ENCODE results near the gene LAD1. TPM values are rescaled to one million over a fixed set of nuclear protein-coding genes. Genes with fewer than 3 reads are reported as not detected.

The LAD1 gene
- polyA plus RNA-seq, 3 donors, result 25.6 to 31.4 (median 26.9) TPM

DNA sequence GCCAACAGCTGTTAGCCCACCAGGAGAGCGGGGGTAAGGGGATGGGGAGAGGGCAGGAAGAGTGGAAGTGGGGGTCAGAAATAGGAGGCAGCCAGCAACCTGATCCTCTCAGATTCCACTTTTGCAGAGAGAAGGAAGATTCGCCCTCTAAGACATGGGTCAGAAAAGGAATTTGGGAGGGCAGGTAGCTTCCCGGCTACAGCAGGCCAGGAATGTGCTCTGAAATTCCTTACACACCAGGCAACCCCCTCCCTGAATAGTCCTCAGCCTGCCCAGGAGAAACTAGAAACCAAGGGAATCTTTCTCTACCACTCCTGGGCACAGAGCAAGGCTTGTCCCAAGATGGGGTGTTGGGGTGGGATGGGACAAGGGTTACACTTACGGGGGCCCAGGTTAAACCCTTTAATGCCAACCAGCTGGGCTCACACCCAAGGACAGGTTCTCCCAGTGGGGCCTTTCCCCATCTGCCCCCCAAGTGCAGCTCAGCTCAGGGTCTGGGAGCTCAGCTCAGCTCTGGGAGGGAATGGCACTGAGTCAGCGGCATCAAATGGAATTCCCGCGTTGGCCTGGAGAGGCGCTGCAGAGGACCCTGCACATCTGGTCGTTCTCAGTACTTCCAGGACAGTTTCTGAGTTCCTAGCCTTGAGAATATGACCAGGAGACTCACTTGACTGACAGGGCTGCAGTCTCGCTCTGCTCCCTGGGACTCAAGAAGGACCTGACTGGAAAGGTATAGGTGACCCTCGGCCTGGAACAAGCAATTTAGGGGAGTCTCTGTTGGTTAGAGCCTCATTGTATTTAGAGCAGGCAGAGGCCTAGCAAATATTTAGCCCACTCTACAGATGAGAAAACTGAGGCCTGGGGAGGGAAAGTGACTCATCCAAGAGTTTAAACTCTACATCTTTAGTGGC lies 22.4 kb downstream of the LAD1 start:
- peak in 2 of 11 donors; percentile 64 to 81 for DNase-seq (ENCODE audit: extremely low read depth in 1 of 11, low read depth in 9 of 11, low spot score in 4 of 11)

- no peak for DNase-seq (ENCODE audit: extremely low read depth in 1 of 11, low read depth in 9 of 11, low spot score in 4 of 11)
These were observed 23.0 kb downstream of the LAD1 start for GRCh38 chr1:201376107-201376463.

DNA sequence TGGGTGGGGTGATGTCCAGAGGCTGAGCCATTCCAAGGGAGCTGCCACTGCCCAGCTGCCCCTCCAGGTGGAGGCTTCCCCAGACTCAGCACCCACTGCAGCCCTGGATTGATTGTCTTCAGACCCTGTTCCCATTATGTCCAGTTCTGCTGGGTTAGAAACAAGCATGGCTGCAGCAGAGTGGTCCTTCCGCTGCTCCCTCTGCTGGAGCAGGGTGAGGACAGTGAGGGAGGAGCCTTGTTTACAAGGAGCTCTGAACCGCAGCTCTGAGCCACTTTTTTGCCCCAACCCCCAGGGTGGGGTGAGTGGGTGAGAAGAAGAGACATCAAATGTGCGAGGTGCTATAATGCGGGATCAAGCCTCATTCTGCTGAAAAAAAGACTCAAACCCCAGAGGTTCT lies 24.0 kb downstream of the LAD1 start:
- no peak for DNase-seq (ENCODE audit: extremely low read depth in 1 of 11, low read depth in 9 of 11, low spot score in 4 of 11)

DNA sequence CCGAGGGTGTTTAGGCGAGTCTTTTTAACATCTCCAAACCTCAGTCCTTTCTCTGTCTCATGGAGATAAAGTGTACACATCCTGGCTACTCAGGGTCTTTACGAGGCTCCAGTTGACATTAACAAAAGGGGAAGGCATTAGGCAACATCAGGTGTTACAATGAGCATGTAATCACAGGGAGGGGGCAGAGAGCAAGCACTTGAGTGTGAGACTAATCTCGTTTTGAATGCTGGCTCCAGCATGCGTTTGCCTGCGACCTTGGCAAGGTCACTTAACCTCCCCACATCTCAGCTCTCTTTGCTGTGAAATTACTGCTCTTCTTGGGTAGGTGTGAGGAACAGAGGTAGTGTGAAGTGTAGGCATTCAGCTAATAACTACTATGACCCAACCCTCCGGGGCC lies 24.8 kb downstream of the LAD1 start:
- DNase-seq (ENCODE audit: extremely low read depth in 1 of 11, low read depth in 9 of 11, low spot score in 4 of 11), result no peak

DNA sequence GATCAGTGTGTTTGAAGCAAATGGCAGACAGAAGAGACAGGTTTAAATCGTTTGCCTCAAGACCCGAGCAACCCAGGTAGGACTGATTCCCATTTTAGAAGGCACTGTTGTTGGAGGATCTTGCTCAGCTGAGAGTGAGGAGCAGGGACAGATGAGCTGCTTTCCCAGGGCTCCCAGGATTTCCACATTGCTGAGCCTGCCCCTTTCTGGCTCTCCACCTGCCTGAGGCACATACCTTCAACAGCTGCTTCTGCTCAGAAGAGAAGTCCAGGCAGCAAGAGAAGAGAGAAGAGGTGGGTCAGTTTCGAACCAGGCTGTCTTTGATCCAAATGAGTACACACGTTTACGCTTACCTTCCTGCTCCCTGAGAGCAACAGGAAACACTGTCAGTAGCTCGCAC lies 27.3 kb downstream of the LAD1 start:
- no peak for DNase-seq (ENCODE audit: extremely low read depth in 1 of 11, low read depth in 9 of 11, low spot score in 4 of 11)

- no peak for DNase-seq (ENCODE audit: extremely low read depth in 1 of 11, low read depth in 9 of 11, low spot score in 4 of 11)
These were observed 27.8 kb downstream of the LAD1 start for GRCh38 chr1:201371276-201371675.

DNA sequence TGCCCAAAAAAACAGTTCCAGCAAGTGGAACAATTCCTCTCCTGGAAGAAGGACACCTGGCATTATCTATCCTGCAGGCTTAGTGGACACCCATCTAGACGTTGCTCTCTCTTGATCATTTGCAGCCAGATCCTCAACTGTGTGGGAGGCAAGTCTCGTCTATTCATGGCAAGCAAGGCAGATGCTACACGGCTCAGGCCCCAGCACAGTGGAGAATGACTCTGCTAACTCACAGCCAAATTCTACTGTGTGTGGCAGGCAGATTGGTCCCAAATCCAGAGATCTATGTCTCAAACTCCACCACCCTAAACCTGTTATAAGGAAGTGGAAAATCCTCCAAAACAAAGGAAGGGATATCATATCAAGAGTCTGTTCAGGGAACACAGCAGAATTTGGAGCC lies 28.6 kb downstream of the LAD1 start:
- no peak for DNase-seq (ENCODE audit: extremely low read depth in 1 of 11, low read depth in 9 of 11, low spot score in 4 of 11)

GRCh38 chr1:201369209-201369608 lies 29.9 kb downstream of the LAD1 start:
- no peak for DNase-seq (ENCODE audit: extremely low read depth in 1 of 11, low read depth in 9 of 11, low spot score in 4 of 11)

DNA sequence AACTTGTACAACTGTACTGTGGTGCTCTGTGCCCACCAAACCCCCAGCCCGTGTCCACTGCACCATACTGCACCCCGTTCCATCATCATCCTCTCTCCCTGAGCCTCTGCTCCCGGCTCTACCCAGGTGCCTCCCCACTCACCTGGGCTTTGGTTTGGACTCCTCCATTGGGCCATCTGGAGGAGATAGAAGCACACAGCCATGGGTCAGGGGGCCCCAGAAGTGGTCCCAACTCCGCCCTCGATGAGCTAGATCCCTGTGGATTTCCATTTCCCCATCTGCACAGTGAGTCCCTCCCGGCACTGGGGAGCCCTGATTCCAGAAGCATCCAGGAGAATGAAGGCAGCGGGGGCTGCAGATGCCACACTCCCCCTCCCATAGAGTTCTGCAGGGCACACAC lies 32.4 kb downstream of the LAD1 start:
- no peak for DNase-seq (ENCODE audit: extremely low read depth in 1 of 11, low read depth in 9 of 11, low spot score in 4 of 11)

- no peak for DNase-seq (ENCODE audit: extremely low read depth in 1 of 11, low read depth in 9 of 11, low spot score in 4 of 11)
These were observed 33.9 kb downstream of the LAD1 start for GRCh38 chr1:201365251-201365650.

DNA sequence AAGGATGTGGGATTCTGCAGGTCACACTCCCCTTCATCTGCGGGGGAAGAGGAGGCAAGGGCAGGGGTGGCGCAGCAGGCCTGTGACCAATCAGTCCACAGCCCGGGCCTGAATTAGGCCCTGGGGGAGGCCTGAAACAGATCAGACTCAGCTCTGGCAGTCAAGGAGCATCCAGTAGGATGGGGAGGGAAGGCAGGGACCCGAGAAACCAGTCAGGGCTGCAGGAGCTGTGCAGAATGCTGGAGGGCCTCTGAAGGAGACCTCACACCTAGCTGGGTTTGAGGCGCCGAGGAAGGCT lies 34.4 kb downstream of the LAD1 start:
- peak in 1 of 11 donors; percentile 46 for DNase-seq (ENCODE audit: extremely low read depth in 1 of 11, low read depth in 9 of 11, low spot score in 4 of 11)

DNA sequence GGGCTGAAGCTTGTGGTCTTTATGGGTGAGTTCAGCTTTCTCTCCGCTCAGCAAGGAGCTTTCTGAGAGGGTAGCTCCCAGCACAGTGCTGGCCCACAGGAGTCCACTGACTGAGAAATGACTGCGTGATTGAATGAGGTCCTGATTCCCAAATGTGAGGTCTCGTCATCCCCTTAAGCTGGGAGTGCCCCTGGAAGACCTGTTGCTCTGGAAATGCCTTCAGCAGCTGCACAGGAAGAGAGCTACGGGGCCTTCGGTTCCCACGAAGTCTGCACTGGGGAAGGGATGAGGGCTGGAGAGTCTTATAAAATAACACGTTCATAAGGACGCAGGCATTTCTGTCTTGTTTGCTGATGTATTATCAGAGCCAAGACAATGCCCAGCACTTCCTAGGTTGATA lies 35.7 kb downstream of the LAD1 start:
- DNase-seq (ENCODE audit: extremely low read depth in 1 of 11, low read depth in 9 of 11, low spot score in 4 of 11), result no peak

DNA sequence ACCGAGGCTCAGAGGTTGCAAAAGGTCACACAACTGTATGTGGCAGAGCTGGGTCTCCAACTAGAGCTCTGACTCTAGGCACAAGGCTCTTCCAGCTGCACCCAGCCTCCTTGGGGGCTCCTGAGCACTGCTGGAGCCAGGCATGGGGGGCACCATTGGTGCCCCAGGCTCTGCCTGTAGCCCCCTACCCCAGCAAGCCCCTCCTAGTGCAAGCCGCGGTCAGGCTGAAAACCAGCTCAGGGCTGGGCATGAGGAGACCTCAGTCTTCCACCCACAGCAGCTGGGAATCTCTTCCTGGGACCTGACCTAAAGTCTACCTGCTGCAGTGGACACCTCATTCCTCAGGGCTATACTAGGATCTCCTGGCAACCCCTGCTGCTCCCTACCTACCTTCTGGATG lies 36.2 kb downstream of the LAD1 start:
- DNase-seq (ENCODE audit: extremely low read depth in 1 of 11, low read depth in 9 of 11, low spot score in 4 of 11), result no peak

- no peak for DNase-seq (ENCODE audit: extremely low read depth in 1 of 11, low read depth in 9 of 11, low spot score in 4 of 11)
These were observed 37.2 kb downstream of the LAD1 start for GRCh38 chr1:201361652-201362504.

- DNase-seq (ENCODE audit: extremely low read depth in 1 of 11, low read depth in 9 of 11, low spot score in 4 of 11), result no peak
These were observed 38.0 kb downstream of the LAD1 start for GRCh38 chr1:201360901-201361651.

DNA sequence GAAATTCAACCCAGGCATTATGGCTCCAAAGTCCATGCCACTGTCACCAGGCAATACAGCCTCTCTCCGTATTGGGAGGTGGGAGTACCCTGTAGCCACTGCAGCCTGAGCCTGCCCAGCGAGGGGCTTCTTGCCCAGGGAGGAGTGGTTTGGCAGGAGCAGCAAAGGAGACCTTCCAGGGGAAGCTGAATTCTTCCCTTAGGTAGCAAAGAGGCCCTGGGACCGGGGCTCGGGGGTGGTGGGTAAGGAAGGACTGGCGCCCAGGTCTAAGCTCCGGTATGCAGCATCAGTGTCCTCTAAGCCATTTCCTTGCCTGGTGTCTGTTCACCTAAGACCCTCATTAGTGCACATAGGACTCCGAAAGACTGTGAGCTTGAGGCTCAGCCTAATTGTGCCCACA lies 38.6 kb downstream of the LAD1 start:
- no peak for DNase-seq (ENCODE audit: extremely low read depth in 1 of 11, low read depth in 9 of 11, low spot score in 4 of 11)

- no peak for DNase-seq (ENCODE audit: extremely low read depth in 1 of 11, low read depth in 9 of 11, low spot score in 4 of 11)
These were observed 39.3 kb downstream of the LAD1 start for GRCh38 chr1:201359873-201360210.

- no peak for DNase-seq (ENCODE audit: extremely low read depth in 1 of 11, low read depth in 9 of 11, low spot score in 4 of 11)
These were observed 39.9 kb downstream of the LAD1 start for GRCh38 chr1:201359031-201359872.

DNA sequence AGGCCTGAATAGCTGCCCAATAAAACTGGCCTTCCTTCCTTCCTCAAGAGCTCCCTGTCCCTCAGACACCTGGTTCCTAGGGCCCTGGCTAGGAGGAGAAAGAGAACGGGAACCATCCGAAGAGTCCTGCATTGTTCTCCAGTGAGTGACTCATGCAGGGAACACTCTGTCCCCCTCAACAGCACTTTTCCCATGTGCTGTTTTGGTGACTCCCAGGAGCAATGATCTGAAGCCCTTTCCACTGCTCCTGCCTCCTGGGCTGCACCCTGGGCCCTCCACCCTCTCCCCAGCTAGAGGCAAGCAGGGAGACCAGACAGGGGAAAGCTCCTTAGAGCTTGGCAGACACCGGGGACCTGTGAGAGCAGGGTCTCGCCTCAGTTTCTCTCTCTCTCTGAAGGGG lies 40.5 kb downstream of the LAD1 start:
- no peak for DNase-seq (ENCODE audit: extremely low read depth in 1 of 11, low read depth in 9 of 11, low spot score in 4 of 11)
